Fibroblast of the aortic adventitia (primary cell): ENCODE results near the gene ADD3. TPM values are rescaled to one million over a fixed set of nuclear protein-coding genes. Genes with fewer than 3 reads are reported as not detected.

ENCODE experiments used
- DNase-seq: peaks from one replicate; pipeline ENCODE4 v3.0.0-alpha.2; 2010; ENCODE audit warnings: low read depth
- H3K4me3 ChIP-seq: 2 replicates; pipeline ENCODE4 v1.5.1; 2011; ENCODE audit warnings: low read depth, mild to moderate bottlenecking, control low read depth, low read length, moderate library complexity
- CTCF ChIP-seq: IDR thresholded peaks from 2 replicates; pipeline ENCODE4 v1.5.1; 2011; ENCODE audit warnings: mild to moderate bottlenecking, low read length, control low read depth, inconsistent platforms; ENCODE audit not compliant: insufficient read depth
- total RNA-seq: library from RNA; depleted of rRNA; stranded (reverse); fragments of >200 nt; gene quantifications from 2 replicates; pipeline ENCODE4 v1.2.3, GENCODE V29; 2012; ENCODE audit warnings: low replicate concordance

Gene ADD3
- total RNA-seq, 1 donor = 524 TPM

- no peak for TF ChIP-seq CTCF
- H3K4me3 ChIP-seq = no peak overlapping the region
- peak; percentile 15 for DNase-seq
Measured at GRCh38 chr10:109962247-109962646, 45.5 kb upstream of the ADD3 start.

DNA sequence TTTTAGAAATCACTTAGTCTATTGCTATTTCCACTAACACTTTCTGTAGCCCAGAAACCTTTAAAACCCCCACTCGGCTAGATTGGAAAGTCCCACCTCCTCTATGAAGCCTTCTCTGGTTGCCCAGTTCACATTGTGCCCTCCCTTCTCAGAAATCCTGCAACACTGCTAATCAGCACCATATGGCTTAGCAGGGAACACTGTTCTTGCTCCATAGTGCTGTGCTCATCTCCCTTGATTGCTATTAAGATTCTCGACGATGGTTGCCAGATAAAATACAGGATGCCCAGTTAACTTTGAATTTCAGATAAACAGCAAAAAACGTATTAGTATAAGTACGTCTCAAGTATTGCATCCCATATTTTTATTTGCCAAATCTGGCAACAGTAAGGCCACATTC lies 44.3 kb upstream of the ADD3 start:
- peak; percentile 76 for DNase-seq
- no peak overlapping the region for H3K4me3 ChIP-seq
- no peak for TF ChIP-seq CTCF

GRCh38 chr10:109964318-109964717 lies 43.5 kb upstream of the ADD3 start:
- H3K4me3 ChIP-seq = no peak overlapping the region
- DNase-seq = no peak
- no peak for TF ChIP-seq CTCF

DNA sequence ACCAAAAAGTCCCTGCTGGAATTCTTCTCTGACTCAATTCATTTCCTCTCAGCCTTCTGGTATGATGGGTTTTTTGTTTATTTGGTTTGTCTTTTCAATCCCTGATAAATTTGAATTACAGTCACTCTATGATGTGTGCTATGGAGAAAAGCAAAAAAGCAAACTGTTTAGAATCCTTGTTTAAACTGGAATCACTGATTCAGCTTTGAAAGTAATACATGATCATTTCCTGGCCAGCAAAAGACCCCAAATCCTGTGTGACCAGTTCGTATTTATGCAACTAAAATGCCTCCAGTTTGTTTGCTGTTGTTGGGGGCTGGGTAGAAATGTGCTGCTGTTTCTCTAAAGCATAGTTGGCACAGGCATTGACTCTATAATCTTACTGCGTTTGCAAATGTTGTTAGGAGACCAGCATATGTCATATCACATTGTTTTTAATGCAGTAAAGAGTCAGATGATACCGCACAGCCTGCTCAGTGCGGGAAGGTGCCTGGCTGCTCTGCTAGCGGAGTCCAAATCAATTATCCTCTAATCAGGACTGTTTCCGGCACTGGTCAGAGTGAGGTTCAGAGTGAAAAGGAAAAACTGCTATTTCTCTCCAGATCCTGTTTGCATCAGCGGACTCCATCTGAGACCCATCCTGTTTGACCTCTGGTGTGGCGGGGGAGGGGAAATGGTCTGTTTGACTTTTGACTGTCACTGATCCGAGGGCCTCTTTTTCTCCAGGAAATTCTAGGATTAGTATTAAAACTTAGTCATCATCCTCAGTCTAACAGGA lies 40.6 kb upstream of the ADD3 start:
- DNase-seq = peak; percentile 78
- peak overlapping the region; percentile 9 for H3K4me3 ChIP-seq
- TF ChIP-seq CTCF = no peak

DNA sequence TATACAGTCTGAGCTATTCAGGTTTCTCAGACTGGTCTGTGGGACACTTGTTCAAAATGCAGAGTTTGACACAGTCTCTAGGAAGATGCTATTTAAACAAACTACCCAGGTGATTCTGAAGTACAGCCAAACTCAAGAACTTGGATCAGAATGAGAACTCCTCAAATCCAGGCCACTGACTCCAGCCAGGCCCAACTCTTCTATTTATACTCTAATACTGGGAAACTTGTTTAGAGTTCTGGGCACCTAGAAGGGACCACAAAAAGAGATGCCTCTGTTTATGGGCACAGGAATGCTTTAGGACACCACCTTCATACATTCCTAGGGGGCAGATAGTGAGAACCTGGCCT lies 40.1 kb upstream of the ADD3 start:
- TF ChIP-seq CTCF = no peak
- no peak overlapping the region for H3K4me3 ChIP-seq
- DNase-seq = no peak

GRCh38 chr10:109968953-109969759 lies 38.6 kb upstream of the ADD3 start:
- peak; percentile 24 for DNase-seq
- H3K4me3 ChIP-seq = no peak overlapping the region
- TF ChIP-seq CTCF = no peak
